Measurements from ENCODE around the gene SFRP4. TPM values are rescaled to one million over a fixed set of nuclear protein-coding genes. Genes with fewer than 3 reads are reported as not detected.

SFRP4 gene
- total RNA-seq, 1 donor from 2014 or later, result 0.16 TPM

GRCh38 chr7:37899712-37900247 lies 16.8 kb downstream of the SFRP4 start:
- Mint-ChIP-seq H3K4me3 (ENCODE audit: unreplicated experiment) (no peak overlapping the region), H3K4me1 (ENCODE audit: unreplicated experiment) (peaks cover 7% of the 10 kb centered on the region), H3K27me3 (ENCODE audit: unreplicated experiment) (peaks cover 33% of the 10 kb centered on the region), H3K9me3 (ENCODE audit: unreplicated experiment) (no peaks in the 10 kb centered on the region), H3K36me3 (ENCODE audit: unreplicated experiment) (no peaks in the 10 kb centered on the region), H3K27ac (ENCODE audit: unreplicated experiment) (no peak overlapping the region)
- TF ChIP-seq, protein P1, sequence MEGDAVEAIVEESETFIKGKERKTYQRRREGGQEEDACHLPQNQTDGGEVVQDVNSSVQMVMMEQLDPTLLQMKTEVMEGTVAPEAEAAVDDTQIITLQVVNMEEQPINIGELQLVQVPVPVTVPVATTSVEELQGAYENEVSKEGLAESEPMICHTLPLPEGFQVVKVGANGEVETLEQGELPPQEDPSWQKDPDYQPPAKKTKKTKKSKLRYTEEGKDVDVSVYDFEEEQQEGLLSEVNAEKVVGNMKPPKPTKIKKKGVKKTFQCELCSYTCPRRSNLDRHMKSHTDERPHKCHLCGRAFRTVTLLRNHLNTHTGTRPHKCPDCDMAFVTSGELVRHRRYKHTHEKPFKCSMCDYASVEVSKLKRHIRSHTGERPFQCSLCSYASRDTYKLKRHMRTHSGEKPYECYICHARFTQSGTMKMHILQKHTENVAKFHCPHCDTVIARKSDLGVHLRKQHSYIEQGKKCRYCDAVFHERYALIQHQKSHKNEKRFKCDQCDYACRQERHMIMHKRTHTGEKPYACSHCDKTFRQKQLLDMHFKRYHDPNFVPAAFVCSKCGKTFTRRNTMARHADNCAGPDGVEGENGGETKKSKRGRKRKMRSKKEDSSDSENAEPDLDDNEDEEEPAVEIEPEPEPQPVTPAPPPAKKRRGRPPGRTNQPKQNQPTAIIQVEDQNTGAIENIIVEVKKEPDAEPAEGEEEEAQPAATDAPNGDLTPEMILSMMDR (IDR thresholded peaks at IDR 0.05), result no peak
- no peak for DNase-seq (ENCODE audit: extremely low spot score, unreplicated experiment)

GRCh38 chr7:37894671-37895070 lies 21.9 kb downstream of the SFRP4 start:
- no peak overlapping the region for H3K4me3 Mint-ChIP-seq (ENCODE audit: unreplicated experiment)
- H3K4me1 Mint-ChIP-seq (ENCODE audit: unreplicated experiment), result no peaks in the 10 kb centered on the region
- H3K27me3 Mint-ChIP-seq (ENCODE audit: unreplicated experiment), result peaks cover 54% of the 10 kb centered on the region
- DNase-seq (ENCODE audit: extremely low spot score, unreplicated experiment), result no peak
- H3K36me3 Mint-ChIP-seq (ENCODE audit: unreplicated experiment), result no peaks in the 10 kb centered on the region
- no peaks in the 10 kb centered on the region for H3K9me3 Mint-ChIP-seq (ENCODE audit: unreplicated experiment)
- TF ChIP-seq, protein P1 (IDR thresholded peaks at IDR 0.05), result no peak
- no peak overlapping the region for H3K27ac Mint-ChIP-seq (ENCODE audit: unreplicated experiment)

DNA sequence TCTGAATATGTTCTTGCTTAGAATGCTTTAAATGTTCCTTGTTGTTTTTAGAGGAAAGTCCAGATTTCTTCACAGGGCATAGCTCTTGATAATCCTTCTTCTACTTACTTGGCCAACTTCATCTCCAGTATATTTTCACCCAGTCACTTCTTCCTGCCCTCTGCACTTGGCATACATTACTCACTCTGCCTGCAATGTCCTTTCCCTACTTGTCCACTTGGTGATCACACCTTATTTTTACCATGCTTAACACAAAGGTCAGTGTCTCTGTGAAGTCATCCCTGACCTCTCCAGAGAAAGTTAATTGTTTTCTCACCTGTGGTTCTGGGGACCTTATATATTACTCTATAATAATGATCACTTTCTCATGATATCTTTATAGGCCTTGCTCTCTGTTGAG lies 23.3 kb downstream of the SFRP4 start:
- Mint-ChIP-seq H3K27me3 (ENCODE audit: unreplicated experiment) (peaks cover 52% of the 10 kb centered on the region), H3K4me3 (ENCODE audit: unreplicated experiment) (no peak overlapping the region), H3K27ac (ENCODE audit: unreplicated experiment) (no peak overlapping the region), H3K4me1 (ENCODE audit: unreplicated experiment) (no peaks in the 10 kb centered on the region), H3K9me3 (ENCODE audit: unreplicated experiment) (no peaks in the 10 kb centered on the region), H3K36me3 (ENCODE audit: unreplicated experiment) (no peaks in the 10 kb centered on the region)
- TF ChIP-seq, protein P1 (IDR thresholded peaks at IDR 0.05), result no peak
- no peak for DNase-seq (ENCODE audit: extremely low spot score, unreplicated experiment)

DNA sequence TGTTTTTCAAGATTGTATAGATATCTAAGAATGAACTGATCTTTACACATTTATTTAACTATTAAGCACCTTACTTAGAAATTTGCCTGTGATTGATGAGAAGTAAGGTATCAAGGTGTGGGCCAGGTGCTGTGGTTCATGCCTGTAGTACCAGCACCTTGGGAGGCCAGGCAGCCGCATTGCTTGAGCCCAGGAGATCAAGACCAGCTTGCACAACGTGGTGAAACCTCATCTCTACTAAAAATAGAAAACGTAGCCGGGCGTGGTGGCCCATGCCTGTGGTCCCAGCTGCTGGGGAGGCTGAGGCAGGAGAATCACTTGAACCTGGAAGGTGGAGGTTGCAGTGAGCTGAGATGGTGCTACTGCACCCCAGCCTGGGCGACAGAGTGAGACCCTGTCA lies 34.5 kb downstream of the SFRP4 start:
- H3K4me1 Mint-ChIP-seq (ENCODE audit: unreplicated experiment), result no peaks in the 10 kb centered on the region
- H3K27ac Mint-ChIP-seq (ENCODE audit: unreplicated experiment), result no peak overlapping the region
- no peaks in the 10 kb centered on the region for H3K36me3 Mint-ChIP-seq (ENCODE audit: unreplicated experiment)
- DNase-seq (ENCODE audit: extremely low spot score, unreplicated experiment), result no peak
- TF ChIP-seq, protein P1 (IDR thresholded peaks at IDR 0.05), result no peak
- no peaks in the 10 kb centered on the region for H3K9me3 Mint-ChIP-seq (ENCODE audit: unreplicated experiment)
- peaks cover 18% of the 10 kb centered on the region for H3K27me3 Mint-ChIP-seq (ENCODE audit: unreplicated experiment)
- no peak overlapping the region for H3K4me3 Mint-ChIP-seq (ENCODE audit: unreplicated experiment)

Other genes starting within 250 kb of the SFRP4 start
- gene GPR141, start 233.1 kb downstream of the SFRP4 start, total RNA-seq, result not detected in 2 replicates
- gene NME8, start 68.2 kb downstream of the SFRP4 start, total RNA-seq, result not detected in 2 replicates
- 14.6 and 16.6 TPM in 2 replicates for gene EPDR1, start 3.8 kb upstream of the SFRP4 start, total RNA-seq